ENCODE results near the gene CCR5.

DNA sequence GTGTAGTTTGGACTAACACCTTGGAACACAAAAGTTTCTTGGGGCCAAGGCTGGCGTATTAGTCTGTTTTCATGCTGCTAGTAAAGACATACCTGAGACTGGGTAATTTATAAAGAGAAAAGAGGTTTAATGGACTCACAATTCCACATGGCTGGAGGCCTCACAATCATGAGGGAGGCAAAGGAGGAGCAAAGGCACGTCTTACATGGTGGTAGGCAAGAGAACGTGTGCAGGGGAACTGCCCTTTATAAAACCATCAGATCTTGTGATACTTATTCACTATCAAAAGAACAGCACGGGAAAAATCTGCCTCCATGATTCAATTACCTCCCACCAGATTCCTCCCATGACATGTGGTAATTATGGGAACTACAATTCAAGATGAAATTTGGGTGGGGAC lies 26.3 kb upstream of the CCR5 start:
- TF ChIP-seq, protein P1, sequence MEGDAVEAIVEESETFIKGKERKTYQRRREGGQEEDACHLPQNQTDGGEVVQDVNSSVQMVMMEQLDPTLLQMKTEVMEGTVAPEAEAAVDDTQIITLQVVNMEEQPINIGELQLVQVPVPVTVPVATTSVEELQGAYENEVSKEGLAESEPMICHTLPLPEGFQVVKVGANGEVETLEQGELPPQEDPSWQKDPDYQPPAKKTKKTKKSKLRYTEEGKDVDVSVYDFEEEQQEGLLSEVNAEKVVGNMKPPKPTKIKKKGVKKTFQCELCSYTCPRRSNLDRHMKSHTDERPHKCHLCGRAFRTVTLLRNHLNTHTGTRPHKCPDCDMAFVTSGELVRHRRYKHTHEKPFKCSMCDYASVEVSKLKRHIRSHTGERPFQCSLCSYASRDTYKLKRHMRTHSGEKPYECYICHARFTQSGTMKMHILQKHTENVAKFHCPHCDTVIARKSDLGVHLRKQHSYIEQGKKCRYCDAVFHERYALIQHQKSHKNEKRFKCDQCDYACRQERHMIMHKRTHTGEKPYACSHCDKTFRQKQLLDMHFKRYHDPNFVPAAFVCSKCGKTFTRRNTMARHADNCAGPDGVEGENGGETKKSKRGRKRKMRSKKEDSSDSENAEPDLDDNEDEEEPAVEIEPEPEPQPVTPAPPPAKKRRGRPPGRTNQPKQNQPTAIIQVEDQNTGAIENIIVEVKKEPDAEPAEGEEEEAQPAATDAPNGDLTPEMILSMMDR (IDR thresholded peaks at IDR 0.05) = no peak
- no peak for TF ChIP-seq POLR2AphosphoS5 (IDR thresholded peaks at IDR 0.05)
- TF ChIP-seq POLR2A (IDR thresholded peaks at IDR 0.05) = no peak
- TF ChIP-seq EP300 (IDR thresholded peaks at IDR 0.05) = no peak
